ENCODE measurements around the gene ZNF529.

DNA sequence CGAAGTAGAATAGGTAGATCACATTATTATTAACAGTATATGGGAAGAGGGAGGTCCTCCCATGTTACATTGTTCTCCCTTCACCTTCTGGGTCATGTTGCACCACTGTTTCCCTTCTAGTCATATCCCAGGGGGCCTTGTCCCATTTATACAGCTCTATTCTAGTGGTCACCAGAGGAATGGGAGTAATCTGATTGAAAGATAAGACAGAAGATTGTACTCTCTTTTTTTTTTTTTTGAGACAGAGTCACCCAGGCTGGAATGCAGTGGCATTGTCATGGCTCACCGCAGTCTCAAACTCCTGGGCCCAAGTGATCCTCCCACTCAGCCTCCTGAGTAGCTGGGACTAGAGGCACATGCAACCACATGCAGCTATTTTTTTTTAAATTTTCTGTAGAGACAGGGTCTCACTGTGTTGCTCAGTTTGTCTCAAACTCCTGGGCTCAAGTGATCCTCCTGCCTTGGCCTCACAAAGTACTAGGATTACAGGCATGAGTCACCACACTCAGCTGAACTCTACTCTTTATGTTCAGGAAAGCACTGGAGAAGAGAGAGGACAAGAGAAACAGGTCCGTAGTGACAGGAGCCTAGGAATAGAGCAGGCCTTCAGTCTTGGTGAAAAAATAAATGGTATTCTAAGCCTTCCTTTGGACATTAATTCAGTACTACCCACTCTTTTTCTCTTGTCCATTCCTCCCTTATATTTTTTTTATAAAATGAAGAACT lies 4.3 kb upstream of the ZNF529 start:
- TF ChIP-seq, protein P1, sequence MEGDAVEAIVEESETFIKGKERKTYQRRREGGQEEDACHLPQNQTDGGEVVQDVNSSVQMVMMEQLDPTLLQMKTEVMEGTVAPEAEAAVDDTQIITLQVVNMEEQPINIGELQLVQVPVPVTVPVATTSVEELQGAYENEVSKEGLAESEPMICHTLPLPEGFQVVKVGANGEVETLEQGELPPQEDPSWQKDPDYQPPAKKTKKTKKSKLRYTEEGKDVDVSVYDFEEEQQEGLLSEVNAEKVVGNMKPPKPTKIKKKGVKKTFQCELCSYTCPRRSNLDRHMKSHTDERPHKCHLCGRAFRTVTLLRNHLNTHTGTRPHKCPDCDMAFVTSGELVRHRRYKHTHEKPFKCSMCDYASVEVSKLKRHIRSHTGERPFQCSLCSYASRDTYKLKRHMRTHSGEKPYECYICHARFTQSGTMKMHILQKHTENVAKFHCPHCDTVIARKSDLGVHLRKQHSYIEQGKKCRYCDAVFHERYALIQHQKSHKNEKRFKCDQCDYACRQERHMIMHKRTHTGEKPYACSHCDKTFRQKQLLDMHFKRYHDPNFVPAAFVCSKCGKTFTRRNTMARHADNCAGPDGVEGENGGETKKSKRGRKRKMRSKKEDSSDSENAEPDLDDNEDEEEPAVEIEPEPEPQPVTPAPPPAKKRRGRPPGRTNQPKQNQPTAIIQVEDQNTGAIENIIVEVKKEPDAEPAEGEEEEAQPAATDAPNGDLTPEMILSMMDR (IDR thresholded peaks at IDR 0.05): no peak
- TF ChIP-seq EZH2 (IDR thresholded peaks at IDR 0.05; ENCODE audit: borderline replicate concordance, insufficient read depth, low read depth, low read length, poor library complexity, severe bottlenecking): no peak
